Measurements from ENCODE around the gene CD99. TPM values are rescaled to one million over a fixed set of nuclear protein-coding genes. Genes with fewer than 3 reads are reported as not detected.
"Not testable (repeated sequence)": the region's sequence is repeated elsewhere in the genome, so short reads cannot be mapped to it uniquely, and the experiment has no call there.

Gene CD99
- total RNA-seq, 1 experiment from 2014 or later, result 88.6 TPM

DNA sequence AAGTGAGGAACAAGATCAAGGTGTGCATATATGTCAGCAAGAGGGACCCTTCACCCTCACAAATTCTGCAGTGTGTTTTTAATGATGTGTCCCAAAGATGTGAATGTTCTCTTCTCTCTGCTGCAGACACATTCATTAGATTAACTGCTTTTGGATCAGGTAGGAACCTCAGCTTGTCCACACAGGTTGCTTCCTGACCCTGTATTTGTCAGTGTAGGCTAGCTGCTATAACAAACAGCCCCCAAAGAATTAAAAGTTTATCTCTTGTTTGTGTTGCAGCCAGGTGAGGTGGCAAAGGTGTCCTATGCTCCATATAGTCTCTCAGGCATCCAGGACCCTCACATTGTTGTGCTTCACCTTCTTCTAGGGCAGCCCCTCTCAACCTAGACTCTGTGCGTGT lies 78.5 kb downstream of the CD99 start:
- DNase-seq (ENCODE audit: low read depth), result no peak

DNA sequence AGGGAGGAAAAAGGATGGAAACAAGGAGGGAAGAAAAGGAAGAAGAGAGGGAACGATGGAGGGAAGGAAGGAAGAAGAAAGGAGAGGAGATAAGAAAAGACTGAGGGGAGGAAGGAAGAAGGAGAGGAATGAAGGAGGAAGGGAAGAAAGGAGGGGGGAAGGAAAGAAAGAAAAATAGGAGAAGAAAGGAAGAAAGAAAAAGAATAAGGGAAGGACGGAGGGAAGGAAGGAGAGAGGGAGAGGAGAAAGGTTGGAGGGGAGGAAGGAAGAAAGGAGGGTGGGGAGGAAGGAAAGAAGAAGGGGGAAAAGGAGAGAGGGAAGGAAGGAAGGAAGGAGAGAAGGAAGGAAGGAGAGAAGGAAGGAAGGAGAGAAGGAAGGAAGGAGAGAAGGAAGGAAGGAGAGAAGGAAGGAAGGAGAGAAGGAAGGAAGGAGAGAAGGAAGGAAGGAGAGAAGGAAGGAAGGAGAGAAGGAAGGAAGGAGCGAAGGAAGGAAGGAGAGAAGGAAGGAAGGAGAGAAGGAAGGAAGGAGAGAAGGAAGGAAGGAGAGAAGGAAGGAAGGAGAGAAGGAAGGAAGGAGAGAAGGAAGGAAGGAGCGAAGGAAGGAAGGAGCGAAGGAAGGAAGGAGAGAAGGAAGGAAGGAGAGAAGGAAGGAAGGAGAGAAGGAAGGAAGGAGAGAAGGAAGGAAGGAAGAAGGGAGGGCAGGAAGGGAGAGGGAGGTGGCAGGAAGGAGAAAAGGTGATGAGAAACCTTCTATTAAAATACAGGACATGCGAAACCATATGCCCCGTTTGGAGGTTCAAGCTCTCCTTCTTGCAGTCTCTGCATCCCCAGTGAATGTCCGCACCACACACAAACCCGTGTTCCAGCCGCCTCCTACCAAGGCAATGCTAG lies 82.3 kb downstream of the CD99 start:
- not testable (repeated sequence) for DNase-seq (ENCODE audit: low read depth)

DNA sequence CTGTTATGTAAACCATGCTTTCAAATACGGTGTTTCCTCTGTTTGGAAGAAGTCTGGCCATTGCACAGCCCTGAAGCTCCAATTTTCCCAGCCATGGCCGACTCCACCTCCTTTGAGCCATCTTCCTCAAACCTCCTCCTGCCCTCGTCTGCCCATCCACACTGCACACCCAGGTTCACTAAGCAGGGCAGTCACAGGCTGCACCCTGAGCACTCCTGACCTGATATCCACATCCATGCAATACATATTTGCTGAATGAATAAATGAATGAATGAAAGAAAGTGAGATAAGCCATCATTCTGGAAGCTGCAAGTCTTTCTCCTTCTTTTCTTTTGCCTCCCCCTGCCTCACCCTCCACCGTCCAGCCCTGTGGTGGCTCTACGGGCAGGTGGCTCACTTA lies 83.0 kb downstream of the CD99 start:
- DNase-seq (ENCODE audit: low read depth), result no peak

DNA sequence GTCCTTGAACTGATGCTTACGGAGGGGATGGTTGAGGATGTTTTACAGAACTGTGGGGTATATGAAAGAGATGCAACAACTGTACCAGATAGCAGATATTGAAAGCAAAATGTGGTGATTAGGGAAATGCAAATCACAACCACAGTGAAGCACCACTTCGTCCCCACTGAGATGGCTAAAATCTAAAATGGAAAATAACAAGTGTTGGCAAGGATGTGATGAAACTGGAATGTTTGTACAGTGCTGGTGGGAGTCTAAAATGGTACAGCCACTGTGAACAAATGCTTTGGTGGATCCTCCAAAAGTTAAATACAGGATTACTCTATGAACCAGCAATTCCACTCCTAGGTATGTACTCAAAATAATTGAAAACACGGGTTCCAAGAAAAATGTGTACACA lies 83.7 kb downstream of the CD99 start:
- DNase-seq (ENCODE audit: low read depth), result no peak

DNA sequence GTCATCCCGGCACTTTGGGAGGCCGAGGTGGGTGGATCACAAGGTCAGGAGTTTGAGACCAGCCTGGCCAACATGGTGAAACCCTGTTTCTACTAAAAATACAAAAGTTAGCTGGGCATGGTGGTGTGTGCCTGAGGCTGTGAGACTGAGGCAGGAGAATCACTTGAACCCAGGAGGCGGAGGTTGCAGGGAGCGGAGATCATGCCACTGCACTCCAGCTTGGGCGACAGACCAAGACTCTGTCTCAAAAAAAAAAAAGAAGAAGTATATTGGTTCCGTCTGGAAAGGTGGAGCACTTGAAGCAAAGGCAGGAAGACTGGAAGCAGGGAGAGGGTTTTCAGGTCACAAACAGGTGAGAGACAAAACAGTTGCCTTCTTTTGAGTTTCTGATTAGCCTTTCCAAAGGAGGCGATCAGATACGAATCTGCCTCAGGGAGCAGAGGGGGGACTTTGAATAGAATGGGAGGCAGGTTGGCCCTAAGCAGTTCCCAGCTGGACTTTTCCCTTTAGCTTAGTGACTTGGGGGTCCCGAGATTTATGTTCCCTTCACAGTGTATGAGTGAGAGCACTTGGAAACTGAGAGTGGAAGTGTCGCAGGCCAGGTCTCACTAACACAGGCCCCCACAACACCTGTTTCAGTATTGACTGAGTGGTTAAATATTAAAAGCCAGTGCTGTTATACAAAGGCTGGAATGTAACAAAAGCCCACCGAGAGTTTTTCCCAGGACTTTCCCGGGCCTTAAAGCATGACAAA lies 89.6 kb downstream of the CD99 start:
- DNase-seq (ENCODE audit: low read depth), result not testable (repeated sequence)

DNA sequence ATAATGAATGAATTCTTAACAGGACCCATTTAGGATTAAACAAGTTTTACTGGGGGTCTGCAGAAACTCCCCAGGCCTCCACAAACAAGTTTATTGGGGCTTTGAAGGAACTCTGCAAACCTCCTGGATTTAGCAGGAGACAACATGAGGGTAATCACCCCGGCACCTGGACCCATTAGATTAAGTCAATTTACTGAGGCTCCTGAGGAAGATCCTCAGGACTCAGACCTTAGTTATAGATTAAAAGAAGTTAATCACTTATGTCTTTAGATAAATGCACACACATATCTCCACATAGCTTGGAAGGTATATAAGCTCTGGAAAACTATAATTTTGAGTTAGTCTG lies 90.1 kb downstream of the CD99 start:
- no peak for DNase-seq (ENCODE audit: low read depth)

DNA sequence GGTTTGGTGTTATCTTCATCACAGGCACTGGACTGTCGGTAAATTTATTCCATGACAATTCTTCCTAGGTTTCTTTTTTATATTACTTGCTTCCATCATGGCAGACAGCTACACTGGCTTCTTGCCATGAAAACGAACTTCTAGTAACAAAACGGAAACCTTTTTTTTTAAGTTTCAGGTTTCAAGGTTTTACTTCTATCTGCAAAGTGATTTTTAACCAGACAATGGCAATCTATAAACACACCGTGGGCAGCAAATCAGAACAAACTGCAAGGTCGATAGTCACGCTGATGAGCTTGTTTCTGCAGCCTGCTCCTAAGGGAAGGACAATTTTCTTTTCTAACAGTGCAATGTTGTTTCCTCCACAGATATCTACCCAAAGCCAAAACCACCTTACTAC lies 90.6 kb downstream of the CD99 start:
- DNase-seq (ENCODE audit: low read depth), result no peak

DNA sequence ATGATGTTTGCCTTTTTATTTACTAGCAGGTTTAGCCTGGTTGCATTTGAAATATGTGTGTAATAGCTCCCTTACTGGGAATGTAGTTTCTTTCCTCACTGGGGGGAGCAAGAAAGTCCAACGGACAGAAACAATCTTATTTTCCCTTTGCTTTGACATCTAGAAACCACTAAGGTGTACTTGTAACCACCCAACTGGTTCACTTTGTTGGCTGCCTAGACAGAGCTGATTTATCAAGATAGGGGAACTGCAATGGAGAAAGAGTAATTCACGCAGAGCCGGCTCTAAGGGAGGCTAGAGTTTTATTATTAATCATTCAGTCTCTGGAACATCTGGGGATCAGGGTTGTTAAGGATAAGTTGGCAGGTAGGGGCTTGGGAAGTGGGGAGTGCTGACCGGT lies 91.1 kb downstream of the CD99 start:
- no peak for DNase-seq (ENCODE audit: low read depth)

DNA sequence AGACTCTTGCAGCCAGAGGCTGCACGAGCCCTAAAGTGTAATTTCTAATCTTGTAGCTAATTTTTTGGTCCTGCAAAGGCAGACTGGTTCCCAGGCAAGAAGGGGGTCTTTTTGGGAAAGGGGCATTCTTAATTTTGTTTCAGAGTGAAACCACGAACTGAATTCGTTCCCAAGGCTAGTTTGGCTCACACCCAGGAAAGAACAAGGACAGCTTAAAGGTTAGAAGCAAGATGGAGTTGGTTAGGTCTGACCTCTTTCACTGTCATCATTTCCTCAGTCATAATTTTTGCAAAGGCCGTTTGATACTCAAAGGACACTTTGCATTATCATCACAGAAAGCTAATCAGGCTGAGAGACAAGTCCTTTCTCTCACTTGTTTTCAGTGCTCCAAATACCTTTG lies 91.7 kb downstream of the CD99 start:
- DNase-seq (ENCODE audit: low read depth), result no peak

DNA sequence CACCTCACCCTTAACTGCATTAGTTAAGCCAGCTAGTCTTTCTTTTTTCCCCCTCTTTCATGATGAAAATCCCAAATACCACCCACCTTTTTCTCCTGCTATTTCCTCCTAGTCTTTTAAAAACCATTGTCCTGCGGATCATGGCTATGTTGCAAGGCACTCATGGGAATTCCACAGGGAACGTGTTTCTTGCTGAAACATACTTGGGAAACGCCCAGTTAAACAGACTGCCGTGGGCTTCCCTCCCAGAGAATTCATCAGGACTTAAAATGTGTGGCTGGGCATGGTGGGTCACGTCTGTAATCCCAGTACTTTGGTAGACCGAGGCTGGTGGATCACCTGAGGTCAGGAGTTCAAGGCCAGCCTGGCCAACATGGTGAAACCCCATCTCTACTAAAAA lies 92.9 kb downstream of the CD99 start:
- no peak for DNase-seq (ENCODE audit: low read depth)

DNA sequence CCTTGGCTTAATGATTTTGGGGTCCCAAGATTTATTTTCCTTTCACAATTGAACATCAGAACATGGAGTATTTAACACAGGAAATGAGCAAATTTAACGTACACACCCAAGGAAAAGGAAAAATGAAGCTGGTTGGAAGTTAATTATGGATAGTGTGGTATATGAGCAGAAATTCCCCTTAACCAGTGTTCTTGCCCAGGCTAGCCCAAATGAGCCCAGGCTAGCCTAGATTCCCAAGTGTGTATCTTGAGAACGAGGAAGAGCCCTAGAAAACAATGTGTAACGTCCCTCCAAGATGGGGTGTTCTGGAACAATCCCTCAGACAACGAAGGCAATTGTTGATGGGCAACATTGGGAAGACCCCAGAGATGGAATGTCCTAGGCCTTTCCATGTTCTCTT lies 94.4 kb downstream of the CD99 start:
- no peak for DNase-seq (ENCODE audit: low read depth)

DNA sequence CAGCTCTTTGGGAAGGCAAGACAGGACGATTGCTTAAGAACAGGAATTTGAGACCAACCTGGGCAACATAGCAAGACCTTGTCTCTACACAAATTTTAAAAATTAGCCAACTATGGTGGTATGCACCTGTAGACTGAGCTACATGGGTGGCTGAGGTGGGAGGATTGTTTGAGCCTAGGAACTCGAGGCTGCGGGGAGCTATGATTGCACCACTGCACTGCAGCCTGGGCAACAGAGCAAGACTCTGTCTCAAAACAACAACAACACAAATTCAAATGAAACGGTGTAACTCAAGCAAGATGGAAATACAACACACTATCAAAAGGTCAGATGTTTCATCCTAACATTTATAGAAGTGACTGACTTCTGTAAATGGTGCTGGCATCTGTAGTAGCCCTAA lies 97.9 kb downstream of the CD99 start:
- no peak for DNase-seq (ENCODE audit: low read depth)

DNA sequence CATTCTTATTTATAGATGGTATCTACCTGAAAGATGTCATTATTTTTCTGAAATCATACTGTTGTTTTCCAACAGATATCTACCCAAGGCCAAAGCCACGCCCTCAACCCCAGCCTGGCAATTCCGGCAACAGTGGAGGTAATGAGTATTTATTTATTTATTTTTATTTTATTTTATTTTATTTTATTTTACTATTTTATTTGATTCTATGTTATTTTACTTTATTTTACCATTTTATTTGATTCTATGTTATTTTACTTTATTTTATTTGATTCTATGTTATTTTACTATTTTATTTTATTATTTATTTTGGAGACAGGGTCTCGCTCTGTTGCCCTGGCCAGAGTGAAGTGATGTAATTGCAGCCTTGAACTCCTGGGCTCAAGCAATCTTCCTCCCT lies 98.5 kb downstream of the CD99 start:
- DNase-seq (ENCODE audit: low read depth), result no peak

Other genes starting within 250 kb of the CD99 start
- gene DHRSX, start 190.3 kb upstream of the CD99 start, total RNA-seq (2014; rRNA removed; shearing (Covaris generic)), result 7.0 and 12.3 TPM in 2 replicates
- 12.3 and 12.9 TPM in 2 replicates for gene ZBED1, start 190.3 kb upstream of the CD99 start, total RNA-seq (2014; rRNA removed; shearing (Covaris generic))
- gene XG, start 60.7 kb downstream of the CD99 start, total RNA-seq (2014; rRNA removed; shearing (Covaris generic)), result not detected in 2 replicates
- 1.0 TPM in 1 of 2 replicates, not detected in the other for gene GYG2, start 137.6 kb downstream of the CD99 start, total RNA-seq (2014; rRNA removed; shearing (Covaris generic))
- gene ARSD, start 238.0 kb downstream of the CD99 start, total RNA-seq (2014; rRNA removed; shearing (Covaris generic)), result 7.6 and 9.1 TPM in 2 replicates

Data from Daoy (cell line).